NT2/D1 (cell line): ENCODE data around the gene SRBD1.

ENCODE experiments used
- SUZ12 ChIP-seq: IDR thresholded peaks from 2 replicates; pipeline ENCODE4 v1.6.1; 2011; ENCODE audit not compliant: insufficient read length, insufficient read depth; ENCODE audit errors: extremely low read depth
- ZNF274 ChIP-seq: IDR thresholded peaks from 2 replicates; pipeline ENCODE4 v1.6.1; 2011; ENCODE audit warnings: mild to moderate bottlenecking, low read depth, low read length

- TF ChIP-seq ZNF274 (no peak), SUZ12 (no peak)
Measured at GRCh38 chr2:45397292-45397691, 213.8 kb downstream of the SRBD1 start.
